Body of pancreas (tissue), 4 donors: ENCODE measurements around the gene IL22RA2.

ENCODE experiments used
- POLR2A ChIP-seq, 3 donors: fragments of 450-650 bp; IDR thresholded peaks; one replicate each; pipeline ENCODE4 v1.6.1; 2016; ENCODE audit warnings: antibody characterized with exemption in 3 of 3, mild to moderate bottlenecking in 2 of 3
- TF ChIP-seq, protein P1 (sequence below), 7 experiments: fragments of 450-650 bp in 4 of 7; fragments of 200-600 bp in 3 of 7; sonication (generic) in 3 of 7; IDR thresholded peaks; one replicate each; pipeline ENCODE4 v1.5.1; 2016 to 2019; ENCODE audit warnings: antibody characterized with exemption in 7 of 7

DNA sequence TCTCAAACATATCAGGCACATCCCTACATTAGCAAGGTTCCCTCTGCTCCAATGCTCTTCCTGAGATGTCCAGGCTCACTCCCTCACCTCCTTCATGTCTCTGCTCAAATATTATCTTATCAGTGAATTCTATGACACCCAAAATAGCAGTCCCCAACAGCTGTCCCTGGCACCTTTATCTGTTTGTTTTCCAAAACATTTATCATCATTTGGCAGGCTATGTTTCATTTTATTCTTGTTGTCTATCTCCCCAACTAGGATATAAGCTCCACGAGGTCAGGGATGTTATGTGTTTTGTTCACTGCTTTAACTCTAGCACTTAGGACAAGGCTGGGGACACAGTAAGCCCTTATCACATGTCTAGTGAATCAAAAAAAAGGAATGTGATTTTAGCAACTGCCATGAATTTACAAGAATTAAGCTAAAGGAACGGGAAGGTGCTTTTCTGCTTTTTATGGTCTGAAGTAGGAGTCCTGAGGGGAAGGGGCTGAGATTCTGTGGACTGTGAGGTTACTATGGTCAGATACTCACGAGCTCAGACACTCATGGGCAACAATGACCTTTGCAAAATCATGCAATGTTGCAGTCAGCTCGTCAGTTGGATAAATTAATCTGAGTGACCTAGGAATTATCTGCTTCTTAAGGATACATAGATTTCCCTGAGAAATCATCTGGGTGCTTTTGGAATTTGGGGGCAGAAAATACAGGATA is 1.9 kb upstream of the IL22RA2 start:
- TF ChIP-seq POLR2A (IDR thresholded peaks at IDR 0.05) = no peak
- TF ChIP-seq, protein P1, sequence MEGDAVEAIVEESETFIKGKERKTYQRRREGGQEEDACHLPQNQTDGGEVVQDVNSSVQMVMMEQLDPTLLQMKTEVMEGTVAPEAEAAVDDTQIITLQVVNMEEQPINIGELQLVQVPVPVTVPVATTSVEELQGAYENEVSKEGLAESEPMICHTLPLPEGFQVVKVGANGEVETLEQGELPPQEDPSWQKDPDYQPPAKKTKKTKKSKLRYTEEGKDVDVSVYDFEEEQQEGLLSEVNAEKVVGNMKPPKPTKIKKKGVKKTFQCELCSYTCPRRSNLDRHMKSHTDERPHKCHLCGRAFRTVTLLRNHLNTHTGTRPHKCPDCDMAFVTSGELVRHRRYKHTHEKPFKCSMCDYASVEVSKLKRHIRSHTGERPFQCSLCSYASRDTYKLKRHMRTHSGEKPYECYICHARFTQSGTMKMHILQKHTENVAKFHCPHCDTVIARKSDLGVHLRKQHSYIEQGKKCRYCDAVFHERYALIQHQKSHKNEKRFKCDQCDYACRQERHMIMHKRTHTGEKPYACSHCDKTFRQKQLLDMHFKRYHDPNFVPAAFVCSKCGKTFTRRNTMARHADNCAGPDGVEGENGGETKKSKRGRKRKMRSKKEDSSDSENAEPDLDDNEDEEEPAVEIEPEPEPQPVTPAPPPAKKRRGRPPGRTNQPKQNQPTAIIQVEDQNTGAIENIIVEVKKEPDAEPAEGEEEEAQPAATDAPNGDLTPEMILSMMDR (IDR thresholded peaks at IDR 0.05) = no peak
